Body of pancreas (tissue), 4 donors: Measurements from ENCODE around the gene CRIM1.

Experiments used
- CTCF ChIP-seq, 7 experiments: fragments of 450-650 bp in 4 of 7; fragments of 200-600 bp in 3 of 7; sonication (generic) in 3 of 7; IDR thresholded peaks; one replicate each; pipeline ENCODE4 v1.5.1; 2016 to 2019; ENCODE audit warnings: antibody characterized with exemption in 7 of 7
- POLR2A ChIP-seq, 3 donors: fragments of 450-650 bp; IDR thresholded peaks; one replicate each; pipeline ENCODE4 v1.6.1; 2016; ENCODE audit warnings: antibody characterized with exemption in 3 of 3, mild to moderate bottlenecking in 2 of 3

- TF ChIP-seq CTCF (IDR thresholded peaks at IDR 0.05), result no peak
- TF ChIP-seq POLR2A (IDR thresholded peaks at IDR 0.05), result no peak
These were observed 222.3 kb downstream of the CRIM1 start for GRCh38 chr2:36577884-36578283.
